Fibroblast of skin of left quadriceps (primary cell): ENCODE data around the gene TSPAN18.

ENCODE experiments used
- DNase-seq, 2 experiments: peaks; one replicate each; pipeline ENCODE4 v3.0.0-alpha.2; 2013; ENCODE audit warnings: low read depth in 2 of 2

The TSPAN18 gene

GRCh38 chr11:44759743-44760476, 33.1 kb downstream of the TSPAN18 start:
- no peak for DNase-seq

- DNase-seq, result no peak
These were observed 33.7 kb downstream of the TSPAN18 start for GRCh38 chr11:44760477-44760872.

- peak in 1 of 2 experiments; percentile 61 for DNase-seq
These were observed 34.3 kb downstream of the TSPAN18 start for GRCh38 chr11:44760917-44761550.

GRCh38 chr11:44761551-44761961, 34.8 kb downstream of the TSPAN18 start:
- DNase-seq, result no peak

GRCh38 chr11:44763121-44763820, 36.5 kb downstream of the TSPAN18 start:
- no peak for DNase-seq

GRCh38 chr11:44764583-44764982, 37.8 kb downstream of the TSPAN18 start:
- DNase-seq, result no peak

GRCh38 chr11:44765026-44765595, 38.3 kb downstream of the TSPAN18 start:
- no peak for DNase-seq

- DNase-seq, result no peak
These were observed 38.9 kb downstream of the TSPAN18 start for GRCh38 chr11:44765676-44766075.

GRCh38 chr11:44766112-44766971, 39.6 kb downstream of the TSPAN18 start:
- DNase-seq, result peak in 1 of 2 experiments; percentile 54

GRCh38 chr11:44766972-44767278, 40.2 kb downstream of the TSPAN18 start:
- DNase-seq, result no peak

GRCh38 chr11:44767421-44767820, 40.7 kb downstream of the TSPAN18 start:
- peak in 1 of 2 experiments; percentile 34 for DNase-seq

GRCh38 chr11:44770401-44770800, 43.6 kb downstream of the TSPAN18 start:
- no peak for DNase-seq

GRCh38 chr11:44771252-44771734, 44.5 kb downstream of the TSPAN18 start:
- DNase-seq, result no peak

- no peak for DNase-seq
These were observed 45.1 kb downstream of the TSPAN18 start for GRCh38 chr11:44771841-44772240.

GRCh38 chr11:44773351-44773965, 46.7 kb downstream of the TSPAN18 start:
- DNase-seq, result no peak

GRCh38 chr11:44774108-44774507, 47.3 kb downstream of the TSPAN18 start:
- DNase-seq, result no peak

GRCh38 chr11:44774731-44775130, 48.0 kb downstream of the TSPAN18 start:
- DNase-seq, result no peak

GRCh38 chr11:44775366-44775984, 48.7 kb downstream of the TSPAN18 start:
- no peak for DNase-seq

GRCh38 chr11:44775985-44776446, 49.3 kb downstream of the TSPAN18 start:
- no peak for DNase-seq

- DNase-seq, result no peak
These were observed 49.9 kb downstream of the TSPAN18 start for GRCh38 chr11:44776551-44777208.
